ENCODE results near the gene HSD17B3.

GRCh38 chr9:96274939-96275338 lies 27.0 kb downstream of the HSD17B3 start:
- no peak for TF ChIP-seq CTCF (conservative IDR thresholded peaks at IDR 0.05; ENCODE audit: low read depth in 2 of 2)
- TF ChIP-seq POLR2AphosphoS5 (IDR thresholded peaks at IDR 0.05; ENCODE audit: low read depth), result no peak
- no peak for TF ChIP-seq EZH2phosphoT487 (IDR thresholded peaks at IDR 0.05; ENCODE audit: unreplicated experiment)
- TF ChIP-seq EZH2 (IDR thresholded peaks at IDR 0.05; ENCODE audit: low read depth, unreplicated experiment), result no peak
- TF ChIP-seq REST (IDR thresholded peaks at IDR 0.05; ENCODE audit: unreplicated experiment), result no peak
- TF ChIP-seq ZNF462 (CRISPR knock-in tag; IDR thresholded peaks at IDR 0.05), result no peak
- no peak for TF ChIP-seq CREB1 (CRISPR knock-in tag; IDR thresholded peaks at IDR 0.05; ENCODE audit: low read depth)

Data from GM23338 (cell line).